SK-N-SH treated with all-trans-retinoic acid at 6 μM for 48 hours (cell line): ENCODE measurements around the gene HSPA2.

Source experiments
- ARNTL ChIP-seq: fragments of 450-650 bp; formaldehyde crosslinking; IDR thresholded peaks from 2 replicates; pipeline ENCODE4 v1.5.0; 2020; ENCODE audit warnings: low read depth, mild to moderate bottlenecking, moderate library complexity, borderline replicate concordance
- CSDC2 ChIP-seq: fragments of 250-450 bp; sonication (Bioruptor Pico); IDR thresholded peaks from 2 replicates; pipeline ENCODE4 v1.5.0; 2020; ENCODE audit warnings: mild to moderate bottlenecking, moderate library complexity
- OSR1 ChIP-seq: fragments of 250-450 bp; sonication (Bioruptor Pico); IDR thresholded peaks from 2 replicates; pipeline ENCODE4 v1.8.0; 2022; ENCODE audit warnings: moderate library complexity, mild to moderate bottlenecking, inconsistent platforms
- ZC3H10 ChIP-seq: fragments of 250-450 bp; sonication (Bioruptor Pico); IDR thresholded peaks from 2 replicates; pipeline ENCODE4 v1.5.1; 2021; ENCODE audit warnings: mild to moderate bottlenecking, moderate library complexity
- TF ChIP-seq, protein P1 (sequence below): fragments of 250-450 bp; sonication (Bioruptor Pico); IDR thresholded peaks from 2 replicates; pipeline ENCODE4 v1.5.1; 2020; ENCODE audit warnings: low read depth, mild to moderate bottlenecking, moderate library complexity
- TF ChIP-seq, protein P2 (sequence below): fragments of 250-450 bp; sonication (Bioruptor Pico); IDR thresholded peaks from 2 replicates; pipeline ENCODE4 v1.8.0; 2020; ENCODE audit warnings: mild to moderate bottlenecking, moderate library complexity, borderline replicate concordance

DNA sequence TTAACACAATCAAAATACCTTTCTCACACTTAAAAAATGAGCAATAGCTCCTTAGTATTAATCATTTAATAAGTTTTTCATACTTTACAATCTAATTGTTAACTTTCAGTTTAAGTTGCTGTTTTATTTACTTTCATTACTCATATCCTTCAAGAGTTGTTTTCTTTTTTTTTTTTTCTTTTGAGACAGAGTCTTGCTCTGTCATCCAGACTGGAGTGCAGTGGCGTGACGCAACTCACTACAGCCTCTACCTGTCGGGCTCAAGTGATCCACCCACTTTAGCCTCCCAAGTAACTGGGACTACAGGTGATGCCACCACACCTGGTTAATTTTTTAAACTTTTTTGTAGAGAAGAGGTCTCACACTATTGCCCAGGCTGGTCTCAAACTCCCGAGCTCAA lies 19.8 kb upstream of the HSPA2 start:
- TF ChIP-seq, protein P1, sequence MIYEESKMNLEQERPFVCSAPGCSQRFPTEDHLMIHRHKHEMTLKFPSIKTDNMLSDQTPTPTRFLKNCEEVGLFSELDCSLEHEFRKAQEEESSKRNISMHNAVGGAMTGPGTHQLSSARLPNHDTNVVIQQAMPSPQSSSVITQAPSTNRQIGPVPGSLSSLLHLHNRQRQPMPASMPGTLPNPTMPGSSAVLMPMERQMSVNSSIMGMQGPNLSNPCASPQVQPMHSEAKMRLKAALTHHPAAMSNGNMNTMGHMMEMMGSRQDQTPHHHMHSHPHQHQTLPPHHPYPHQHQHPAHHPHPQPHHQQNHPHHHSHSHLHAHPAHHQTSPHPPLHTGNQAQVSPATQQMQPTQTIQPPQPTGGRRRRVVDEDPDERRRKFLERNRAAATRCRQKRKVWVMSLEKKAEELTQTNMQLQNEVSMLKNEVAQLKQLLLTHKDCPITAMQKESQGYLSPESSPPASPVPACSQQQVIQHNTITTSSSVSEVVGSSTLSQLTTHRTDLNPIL (CRISPR knock-in tag), result no peak
- TF ChIP-seq, protein P2, sequence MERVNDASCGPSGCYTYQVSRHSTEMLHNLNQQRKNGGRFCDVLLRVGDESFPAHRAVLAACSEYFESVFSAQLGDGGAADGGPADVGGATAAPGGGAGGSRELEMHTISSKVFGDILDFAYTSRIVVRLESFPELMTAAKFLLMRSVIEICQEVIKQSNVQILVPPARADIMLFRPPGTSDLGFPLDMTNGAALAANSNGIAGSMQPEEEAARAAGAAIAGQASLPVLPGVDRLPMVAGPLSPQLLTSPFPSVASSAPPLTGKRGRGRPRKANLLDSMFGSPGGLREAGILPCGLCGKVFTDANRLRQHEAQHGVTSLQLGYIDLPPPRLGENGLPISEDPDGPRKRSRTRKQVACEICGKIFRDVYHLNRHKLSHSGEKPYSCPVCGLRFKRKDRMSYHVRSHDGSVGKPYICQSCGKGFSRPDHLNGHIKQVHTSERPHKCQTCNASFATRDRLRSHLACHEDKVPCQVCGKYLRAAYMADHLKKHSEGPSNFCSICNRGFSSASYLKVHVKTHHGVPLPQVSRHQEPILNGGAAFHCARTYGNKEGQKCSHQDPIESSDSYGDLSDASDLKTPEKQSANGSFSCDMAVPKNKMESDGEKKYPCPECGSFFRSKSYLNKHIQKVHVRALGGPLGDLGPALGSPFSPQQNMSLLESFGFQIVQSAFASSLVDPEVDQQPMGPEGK (CRISPR knock-in tag), result no peak
- TF ChIP-seq CSDC2 (CRISPR knock-in tag) (no peak), OSR1 (CRISPR knock-in tag) (no peak), ZC3H10 (no peak), ARNTL (CRISPR knock-in tag) (no peak)
